NCI-H146 treated with DMSO at 0.1 percent for 48 hours (cell line): ENCODE results near the gene KISS1R.

ENCODE experiments used
- DNase-seq: peaks from one replicate; lab custom pipeline; 2025; ENCODE audit not compliant: unreplicated experiment; lab: John Stamatoyannopoulos, UW

KISS1R gene

DNA sequence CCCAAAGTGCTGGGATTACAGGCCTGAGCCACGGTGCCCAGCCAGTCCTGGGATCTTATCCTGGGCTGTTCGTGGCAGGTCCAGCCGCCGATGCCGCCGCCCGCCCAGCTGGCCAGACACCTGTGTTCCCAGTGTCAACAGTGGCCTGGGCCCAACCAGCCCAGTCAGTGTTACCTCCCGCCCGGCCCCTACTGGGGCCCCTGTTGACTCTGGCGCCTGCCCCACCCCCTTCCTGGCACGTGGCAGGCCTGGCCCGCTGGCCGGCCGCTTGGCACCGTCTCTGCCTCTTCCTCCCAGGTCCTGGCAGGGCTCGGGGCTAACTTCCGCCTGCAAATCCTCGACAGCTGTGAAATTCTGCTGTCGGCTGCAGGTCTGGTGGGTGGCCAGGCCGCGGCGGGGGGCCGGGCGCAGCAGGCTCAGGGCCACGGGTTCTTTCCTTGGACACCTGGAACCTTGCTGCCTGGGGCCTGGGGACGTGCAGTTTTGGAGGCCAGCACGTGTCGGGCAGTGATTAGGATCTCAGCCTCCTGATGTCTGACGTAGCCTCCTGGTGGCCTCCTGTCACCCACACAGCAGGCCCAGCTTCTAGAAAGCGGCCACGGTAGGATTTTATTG lies 17.8 kb downstream of the KISS1R start:
- DNase-seq, result no peak

DNA sequence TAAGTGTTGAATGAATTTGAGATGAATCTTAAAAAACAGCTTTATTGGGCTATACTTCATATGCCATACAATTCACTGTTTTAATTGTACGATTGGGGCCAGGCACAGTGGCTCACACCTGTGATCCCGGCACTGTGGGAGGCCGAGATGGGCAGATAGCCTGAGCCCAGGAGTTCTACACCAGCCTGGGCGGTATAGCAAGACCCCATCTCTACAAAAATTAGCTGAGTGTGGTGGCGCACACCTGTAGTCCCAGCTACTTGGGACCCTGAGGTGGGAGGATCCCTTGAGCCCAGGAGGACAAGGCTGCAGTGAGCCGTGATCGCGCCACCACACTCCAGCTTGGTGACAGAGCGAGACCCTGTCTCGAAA lies 19.0 kb downstream of the KISS1R start:
- no peak for DNase-seq

DNA sequence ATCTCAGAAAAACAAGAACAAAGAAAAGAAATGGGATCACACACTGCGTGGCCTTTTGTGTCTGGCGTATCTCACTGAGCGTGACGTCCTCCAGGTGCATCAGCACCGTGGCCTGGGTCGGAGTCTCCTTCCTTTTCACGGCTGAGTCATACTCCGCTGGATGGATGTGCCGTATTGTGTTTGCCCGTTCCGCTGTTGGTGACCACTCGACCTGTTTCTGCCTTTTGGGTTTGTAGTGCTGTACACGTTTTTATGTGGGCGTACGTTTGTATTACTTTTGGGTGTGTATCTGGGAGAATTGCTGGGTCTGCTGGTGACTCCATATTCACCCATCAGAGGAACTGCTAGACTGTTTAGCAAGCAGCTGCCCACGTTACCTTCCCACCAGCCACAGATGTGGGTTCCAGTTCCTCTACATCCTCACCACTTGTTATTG lies 20.1 kb downstream of the KISS1R start:
- no peak for DNase-seq

DNA sequence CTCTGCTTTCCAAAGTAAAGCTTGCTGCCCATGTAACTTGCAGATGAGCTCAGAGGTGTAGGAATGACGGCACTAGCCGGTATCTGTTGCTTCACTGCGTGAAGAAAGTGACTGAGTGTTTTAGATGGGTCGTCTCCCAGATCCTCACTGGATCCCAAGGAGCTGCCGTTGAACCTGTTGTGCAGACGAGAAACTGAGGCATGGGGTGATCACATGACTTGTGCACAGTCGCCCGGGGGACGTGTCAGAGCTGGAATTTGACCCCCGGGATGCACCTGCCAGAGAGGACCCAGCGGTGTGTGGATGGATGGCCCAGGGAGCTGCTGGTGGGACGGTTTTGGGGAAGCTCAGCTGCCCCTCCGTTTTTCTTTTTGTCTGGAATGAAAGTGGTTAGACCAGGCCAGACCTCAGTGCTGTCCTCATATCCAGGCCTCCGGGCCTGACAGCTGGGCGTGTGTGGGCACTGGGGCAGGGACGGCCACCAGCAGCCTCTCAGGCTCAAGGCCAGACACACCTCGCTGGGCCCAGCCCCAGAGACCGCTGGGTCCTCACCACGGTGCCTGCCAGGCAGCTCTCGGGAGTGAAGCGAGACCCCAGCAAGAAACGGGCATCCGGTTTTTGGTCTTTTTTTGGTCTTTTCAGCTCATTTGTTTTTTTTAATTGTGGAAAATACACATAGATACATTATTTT lies 21.2 kb downstream of the KISS1R start:
- no peak for DNase-seq

DNA sequence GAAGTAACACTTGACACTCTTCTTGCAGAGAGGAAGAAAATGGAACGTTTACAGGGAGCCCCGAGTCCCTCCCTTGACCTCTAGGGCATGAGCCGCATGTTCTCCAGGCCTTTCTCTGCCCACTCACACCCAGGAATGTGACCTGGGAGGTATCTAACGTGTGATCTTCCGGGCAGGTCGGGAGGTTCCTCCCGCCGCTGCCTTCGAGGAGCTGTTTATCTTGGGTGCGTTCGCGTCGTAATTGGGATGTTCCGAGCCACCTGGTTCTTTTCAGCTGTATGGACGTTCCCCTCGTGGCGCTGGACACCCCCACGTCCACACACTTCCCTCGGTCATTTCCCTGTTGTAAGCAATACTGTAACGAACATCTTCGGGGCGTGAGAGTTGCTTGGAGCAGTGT lies 22.3 kb downstream of the KISS1R start:
- DNase-seq, result no peak

DNA sequence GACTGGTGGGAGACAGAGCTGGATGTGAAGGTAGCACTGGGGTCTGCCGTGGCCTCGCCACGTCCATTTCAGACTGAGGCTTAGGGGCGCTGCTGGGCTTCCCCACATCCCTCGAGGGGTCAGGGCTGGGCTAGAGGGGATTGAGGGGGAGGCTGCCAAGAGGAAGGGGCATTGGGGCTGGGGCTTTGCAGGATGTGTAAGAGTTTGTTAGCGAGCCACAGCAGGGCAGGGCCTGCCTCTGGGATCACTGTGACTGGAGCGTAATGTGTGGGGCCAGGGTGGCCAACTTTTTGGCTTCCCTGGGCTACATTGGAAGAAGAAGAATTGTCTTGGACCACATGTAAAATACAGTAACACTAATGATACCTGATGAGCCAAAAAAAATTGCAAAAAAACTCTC lies 22.8 kb downstream of the KISS1R start:
- no peak for DNase-seq

DNA sequence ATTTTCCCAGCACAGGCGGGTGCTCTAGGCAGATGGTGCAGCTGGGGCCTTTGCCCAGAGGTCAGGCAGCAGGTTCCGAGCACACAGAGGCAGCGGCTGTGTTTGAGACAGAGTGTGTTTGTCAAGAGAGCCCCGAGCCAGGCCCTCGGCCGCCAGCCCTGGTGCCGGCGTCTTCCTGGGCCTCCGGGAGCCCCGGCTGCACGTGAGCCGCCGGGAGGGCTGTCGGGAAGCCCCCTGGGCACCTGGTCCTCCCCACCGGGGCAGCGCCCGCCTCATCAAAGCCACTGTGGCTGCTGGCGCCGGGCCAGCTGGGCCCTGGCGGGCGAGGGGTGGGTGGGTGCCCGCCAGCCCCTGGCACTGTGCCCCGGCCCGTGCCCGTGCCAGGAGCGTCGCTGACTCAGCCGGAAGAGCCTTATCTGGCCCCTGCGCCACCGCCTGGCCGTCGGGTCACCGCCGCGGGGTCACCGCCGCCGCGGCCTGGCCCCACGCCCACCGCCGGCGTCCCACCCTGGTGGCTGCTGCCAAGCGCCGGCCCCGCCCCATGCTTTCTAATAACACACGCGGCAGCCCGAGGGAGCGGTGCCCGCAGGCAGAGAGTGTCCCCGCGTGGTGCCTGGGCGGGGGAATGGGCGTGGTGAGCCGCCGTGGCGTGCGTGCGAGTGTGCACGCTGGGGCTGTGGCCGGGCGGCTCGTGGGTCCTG lies 23.6 kb downstream of the KISS1R start:
- no peak for DNase-seq

DNA sequence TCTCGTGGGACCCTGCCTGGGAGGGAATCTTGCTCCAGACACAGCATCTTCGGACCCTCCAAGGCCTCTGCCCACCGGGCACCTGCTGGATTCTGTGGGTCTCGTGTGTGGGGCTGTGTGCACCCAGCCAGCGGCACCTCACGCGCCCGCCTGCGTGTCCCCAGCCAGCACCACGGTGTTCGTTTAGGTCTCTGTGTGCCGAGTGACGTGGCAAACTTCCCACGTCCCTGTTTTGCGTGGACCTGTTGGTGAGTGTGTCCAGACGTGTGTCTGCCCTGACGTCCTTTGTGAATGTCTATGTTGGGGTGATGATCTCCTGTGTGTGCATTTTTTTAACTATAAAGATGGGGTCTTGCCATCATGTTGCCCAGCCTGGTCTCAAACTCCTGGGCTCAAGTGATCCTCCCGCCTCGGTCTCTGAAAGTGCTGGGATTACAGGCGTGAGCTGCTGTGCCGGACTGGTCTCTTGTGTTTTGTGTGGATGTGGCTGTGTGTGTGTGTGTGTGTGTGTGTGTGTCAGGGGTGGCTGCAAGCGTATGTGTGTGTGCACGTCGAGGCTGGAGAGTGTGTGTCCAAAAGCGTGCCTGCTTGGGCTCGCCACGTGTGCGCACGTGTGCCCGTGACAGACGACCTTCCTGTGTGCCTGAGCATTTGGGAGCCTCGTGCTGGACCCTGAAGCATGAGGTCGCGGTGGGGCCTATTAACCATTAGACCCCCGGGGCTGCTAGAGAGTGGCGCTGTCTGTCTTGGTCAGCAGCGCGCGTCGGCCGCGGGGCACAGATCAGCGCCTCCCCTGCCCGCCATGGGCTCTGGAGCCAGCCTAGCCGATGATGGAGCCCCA lies 24.4 kb downstream of the KISS1R start:
- DNase-seq, result no peak

DNA sequence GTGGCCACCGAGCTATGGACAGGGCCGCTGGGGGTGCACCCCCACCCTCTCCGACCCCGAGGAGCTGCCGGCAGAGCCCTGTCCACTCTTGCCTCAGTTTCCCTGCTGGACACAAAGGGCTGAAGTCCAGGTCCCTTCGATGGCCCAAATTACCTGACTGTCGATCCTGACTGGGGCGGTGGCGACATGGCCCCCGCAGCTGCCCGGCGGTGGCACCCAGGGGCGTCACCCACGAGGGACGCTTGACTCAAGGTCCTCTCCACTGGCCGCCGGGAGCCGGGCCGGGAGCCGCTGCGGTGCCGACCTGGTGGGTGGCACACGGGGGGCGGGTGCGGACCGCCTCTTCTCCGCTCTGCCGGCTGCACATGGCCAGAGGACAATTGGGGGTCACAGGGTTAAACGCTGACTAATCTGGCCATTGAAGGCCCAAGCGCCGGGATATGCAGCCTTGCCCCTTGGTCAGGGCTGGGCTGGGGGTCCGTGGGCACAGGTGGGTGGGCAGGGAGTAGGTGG lies 25.1 kb downstream of the KISS1R start:
- no peak for DNase-seq

DNA sequence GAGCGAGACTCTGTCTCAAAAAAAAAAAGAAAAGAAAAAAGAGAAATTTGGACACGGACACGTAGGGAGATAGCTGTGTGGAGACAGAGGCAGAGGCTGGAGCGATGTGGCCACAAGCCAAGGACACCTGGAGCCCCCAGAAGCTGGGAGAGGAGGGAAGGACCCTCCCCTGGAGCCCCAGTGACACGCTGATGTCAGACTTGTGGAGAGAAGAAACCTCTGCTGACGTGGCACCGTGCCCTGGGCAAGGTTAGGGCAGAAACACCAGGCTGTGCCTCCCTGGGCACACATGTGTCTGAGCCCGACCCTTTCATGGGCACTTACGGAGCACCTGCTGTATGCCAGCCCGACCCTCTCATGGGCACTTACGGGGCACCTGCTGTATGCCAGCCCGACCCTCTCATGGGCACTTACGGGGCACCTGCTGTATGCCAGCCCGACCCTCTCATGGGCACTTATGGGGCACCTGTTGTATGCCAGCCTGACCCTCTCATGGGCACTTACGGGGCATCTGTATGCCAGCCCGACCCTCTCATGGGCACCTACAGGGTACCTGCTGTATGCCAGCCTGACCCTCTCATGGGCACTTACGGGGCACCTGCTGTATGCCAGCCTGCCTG lies 26.5 kb downstream of the KISS1R start:
- DNase-seq, result no peak

DNA sequence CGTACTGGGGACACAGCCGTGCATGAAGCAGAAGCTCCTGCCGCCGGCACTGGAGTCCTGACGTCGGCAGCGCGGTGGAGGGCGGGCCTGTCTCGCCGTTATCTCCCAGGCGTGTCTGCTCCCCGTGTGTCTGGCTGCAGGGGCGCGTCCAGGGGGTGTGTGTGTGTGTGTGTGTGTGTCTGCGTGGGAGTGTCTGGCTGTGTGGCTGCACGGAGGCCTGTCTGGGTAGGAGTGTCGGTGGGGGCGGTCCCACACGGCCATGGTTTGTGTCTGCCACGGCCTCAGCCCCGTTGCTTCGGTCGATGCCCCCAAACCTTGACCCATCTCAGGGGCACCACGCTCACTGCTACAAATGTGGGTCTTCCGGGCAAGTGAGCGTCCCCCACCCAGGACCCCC lies 27.0 kb downstream of the KISS1R start:
- DNase-seq, result no peak

DNA sequence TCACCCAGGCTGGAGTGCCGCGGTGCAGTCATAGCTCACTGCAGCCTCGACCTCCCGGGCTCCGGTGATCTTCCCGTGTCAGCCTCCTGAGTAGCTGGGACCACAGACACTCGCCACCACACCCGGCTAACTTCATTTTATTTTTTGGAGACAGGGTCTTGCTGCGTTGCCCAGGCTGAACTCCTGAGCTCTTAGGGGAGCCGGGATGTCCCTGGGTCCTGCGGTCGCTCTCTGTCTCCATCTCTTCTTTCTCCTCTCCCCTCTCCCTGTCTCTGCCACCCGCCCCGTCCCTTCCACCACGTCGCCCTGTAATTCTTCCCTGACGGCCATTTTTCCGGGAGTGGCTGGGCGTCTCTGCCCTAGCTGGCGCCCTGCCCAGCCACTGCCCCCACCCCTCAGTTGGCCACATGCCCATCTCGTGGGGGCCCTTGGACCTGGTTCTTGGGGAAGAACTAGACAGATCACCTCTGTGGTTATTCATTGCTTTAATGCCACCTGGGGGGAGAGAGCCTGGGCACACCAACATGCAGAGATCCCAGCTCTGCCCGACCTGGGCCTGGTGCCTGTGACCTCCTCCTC lies 27.6 kb downstream of the KISS1R start:
- DNase-seq, result no peak

DNA sequence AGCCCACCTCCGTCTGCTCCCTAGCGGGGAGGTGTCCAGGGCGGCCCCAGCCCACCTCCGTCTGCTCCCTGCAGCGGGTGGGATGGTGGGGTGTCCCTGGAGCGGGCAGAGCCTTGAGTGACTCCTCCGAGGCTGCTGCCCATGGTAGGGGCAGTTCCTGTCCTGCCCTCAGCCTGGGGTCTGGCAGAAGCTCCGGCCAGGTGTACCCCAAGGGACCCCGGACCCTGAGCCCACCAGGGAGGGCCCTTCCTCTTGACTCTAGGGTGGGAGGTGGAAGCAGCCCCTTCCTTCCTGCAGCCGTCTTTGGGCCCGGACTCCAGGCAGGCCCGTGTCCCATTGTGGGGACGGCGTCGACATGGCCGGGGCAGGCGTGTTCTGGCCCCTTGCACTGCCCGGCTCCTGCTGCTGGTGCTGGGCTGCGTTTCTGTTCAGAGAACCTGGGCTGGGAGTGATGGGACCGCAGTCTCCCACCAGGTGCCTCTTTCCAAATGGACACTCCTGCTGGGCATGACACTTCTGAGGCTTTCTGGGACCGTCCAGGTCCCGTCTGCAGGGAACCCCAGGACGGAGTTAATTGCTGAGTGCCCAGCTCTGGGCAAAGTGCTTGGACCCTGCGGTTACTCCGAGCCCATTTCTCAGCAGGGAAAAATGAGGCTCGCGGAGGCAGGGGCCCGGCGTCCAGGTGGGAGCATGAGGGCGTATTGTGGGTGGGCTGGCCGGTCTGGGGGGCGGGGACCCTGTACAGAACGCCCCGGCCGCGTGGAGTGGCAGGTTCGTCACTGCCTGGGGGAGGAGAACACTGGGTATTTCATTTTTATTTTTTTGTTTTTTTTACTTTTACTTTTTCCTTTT lies 28.5 kb downstream of the KISS1R start:
- DNase-seq, result no peak

DNA sequence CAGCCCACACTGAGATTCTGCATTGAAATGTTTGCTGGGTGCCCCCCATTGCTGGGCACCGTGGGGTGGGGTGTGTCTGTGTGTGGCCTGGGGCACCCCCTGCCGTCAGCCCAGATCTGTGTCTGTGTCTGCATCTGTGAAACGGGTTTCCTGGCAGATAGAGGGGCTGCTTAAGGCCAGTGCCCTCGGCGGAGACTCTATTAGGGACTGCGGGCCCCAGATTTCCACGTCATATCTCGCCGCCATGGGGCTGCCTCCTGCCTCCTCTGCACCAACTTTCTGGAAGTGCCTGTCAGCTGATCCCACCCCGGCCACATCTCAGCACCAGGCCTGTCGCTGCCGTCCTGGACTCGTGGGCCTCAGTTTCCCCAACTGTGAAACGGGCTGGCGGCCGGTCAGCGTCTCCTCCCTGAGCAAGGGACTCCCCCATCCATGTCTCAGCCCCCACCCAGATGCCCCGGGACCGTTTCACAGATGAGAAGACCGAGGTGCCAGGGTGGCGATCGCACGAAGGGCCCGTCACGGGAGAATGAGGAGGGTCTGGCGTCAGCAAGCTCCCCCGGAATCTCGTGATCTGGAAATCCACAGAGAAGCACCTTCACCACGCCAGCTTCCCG lies 30.1 kb downstream of the KISS1R start:
- DNase-seq, result no peak

DNA sequence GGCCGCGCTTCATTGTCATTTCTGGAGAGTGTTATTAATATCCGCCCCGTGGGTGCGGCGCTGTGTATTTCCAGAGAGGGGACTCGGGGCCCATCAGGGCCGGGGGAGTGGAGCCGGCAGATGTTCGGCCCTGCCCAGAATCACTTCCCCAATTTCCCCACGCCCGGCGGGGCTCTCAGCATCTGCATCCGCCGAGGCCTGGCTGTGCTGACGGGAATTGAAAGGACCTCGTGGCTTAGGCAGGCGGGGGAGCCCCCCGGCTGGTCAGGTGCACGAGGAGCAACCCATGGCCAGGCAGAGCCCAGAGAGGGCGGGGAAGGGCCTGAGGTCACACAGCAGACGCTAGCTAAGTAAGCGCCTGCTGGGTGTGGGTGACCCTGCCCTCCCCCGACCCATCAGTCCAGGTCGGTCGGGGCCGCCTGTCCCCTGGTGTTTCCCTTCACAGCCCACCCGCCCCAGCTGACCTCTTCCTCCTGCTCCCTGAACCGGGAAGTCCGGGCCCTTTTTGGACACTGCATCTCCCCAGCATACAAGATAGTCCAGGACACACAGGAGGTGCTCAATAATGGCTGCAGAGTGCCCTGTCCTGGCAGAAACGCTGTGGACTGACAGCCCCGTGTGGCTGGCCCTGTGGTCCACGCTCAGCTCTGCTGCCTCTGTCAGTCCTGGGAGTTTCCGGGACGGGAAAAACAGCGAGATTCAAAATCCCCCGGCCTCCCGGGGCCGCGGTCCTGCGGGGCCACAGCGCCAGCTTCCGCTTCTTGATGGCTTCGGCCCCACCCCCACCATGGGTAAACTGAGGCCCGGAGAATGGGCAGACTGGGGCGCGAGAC lies 30.8 kb downstream of the KISS1R start:
- DNase-seq, result no peak

DNA sequence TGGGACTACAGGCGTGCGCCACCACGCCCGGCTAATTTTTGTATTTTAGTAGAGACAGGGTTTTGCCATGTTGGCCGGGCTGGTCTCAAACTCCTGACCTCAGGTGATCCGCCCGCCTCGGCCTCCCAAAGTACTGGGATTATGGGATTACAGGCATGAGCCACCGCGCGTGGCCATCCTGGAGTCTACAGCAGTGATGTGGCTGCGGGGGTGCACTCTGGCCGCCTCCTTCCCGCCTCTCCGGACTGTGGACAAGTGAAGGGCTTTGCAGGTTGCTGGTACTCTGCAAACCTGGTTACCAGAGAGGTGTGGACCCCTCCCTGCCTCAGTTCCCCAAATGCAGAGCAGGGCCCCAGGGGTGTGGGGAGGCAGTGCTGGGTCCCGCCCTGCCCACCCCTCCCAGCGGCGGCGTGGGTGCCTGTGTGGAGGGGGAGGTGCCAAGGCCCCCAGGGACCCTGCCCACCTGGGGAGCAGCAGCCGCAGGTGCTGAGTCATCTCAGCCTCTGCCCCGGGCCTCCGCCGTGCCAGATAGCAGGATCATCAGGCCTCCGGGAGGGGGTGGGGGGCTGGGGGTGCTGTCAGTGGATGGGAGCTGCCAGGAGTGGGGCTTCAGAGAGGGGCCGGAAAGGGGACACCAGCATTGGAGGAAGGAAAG lies 31.8 kb downstream of the KISS1R start:
- DNase-seq, result no peak

DNA sequence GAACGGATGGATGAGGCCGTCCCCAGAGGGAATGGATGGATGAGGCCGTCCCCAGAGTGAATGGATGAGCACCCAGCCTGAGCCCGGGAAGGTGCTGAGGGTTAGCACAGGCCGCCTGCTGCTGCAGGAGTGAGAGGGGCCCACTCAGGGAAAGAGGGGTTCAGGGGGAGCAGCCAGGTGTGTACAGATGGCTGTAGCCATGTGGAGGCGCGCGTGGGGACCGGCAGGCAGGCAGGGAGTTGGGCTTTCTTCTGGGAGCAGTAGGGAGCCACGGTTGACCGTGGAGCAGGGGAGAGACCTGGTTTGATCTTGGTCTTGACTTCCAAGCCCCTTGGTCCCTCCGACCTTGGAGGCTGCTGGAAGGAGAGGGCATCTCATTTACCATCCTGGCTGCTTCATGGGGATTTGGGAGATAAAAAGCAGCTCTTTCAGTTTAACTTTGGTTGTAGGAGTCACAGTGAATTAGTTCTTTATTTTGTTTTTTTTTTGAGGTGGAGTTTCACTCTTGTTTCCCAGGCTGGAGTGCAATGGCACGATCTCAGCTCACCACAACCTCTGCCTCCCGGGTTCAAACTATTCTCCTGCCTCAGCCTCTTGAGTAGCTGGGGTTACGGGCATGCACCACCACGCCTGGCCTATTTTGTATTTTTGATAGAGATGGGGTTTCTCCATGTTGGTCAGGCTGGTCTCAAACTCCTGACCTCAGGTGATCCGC lies 33.4 kb downstream of the KISS1R start:
- DNase-seq, result no peak
